IPS DF 6.9 (cell line): ENCODE measurements around the gene GRHL1.
"Not testable (repeated sequence)": the region's sequence is repeated elsewhere in the genome, so short reads cannot be mapped to it uniquely, and the experiment has no call there.

ENCODE experiments used
- DNase-seq: peaks from one replicate; pipeline ENCODE4 v3.0.0-alpha.2; 2013; ENCODE audit warnings: low read depth, low spot score
- H3K27ac ChIP-seq: one replicate; pipeline ENCODE4 v1.5.1; 2013; ENCODE audit warnings: low read length, control low read depth
- H3K27me3 ChIP-seq: 2 replicates; pipeline ENCODE4 v1.6.1; 2013; ENCODE audit warnings: mild to moderate bottlenecking, low read length; ENCODE audit not compliant: control insufficient read depth, insufficient read depth
- H3K36me3 ChIP-seq: 2 replicates; pipeline ENCODE4 v1.6.1; 2013; ENCODE audit warnings: low read length; ENCODE audit not compliant: control insufficient read depth, insufficient read depth
- H3K4me1 ChIP-seq: 2 replicates; pipeline ENCODE4 v1.6.1; 2013; ENCODE audit warnings: low read length; ENCODE audit not compliant: control insufficient read depth, insufficient read depth
- H3K4me3 ChIP-seq: 2 replicates; pipeline ENCODE4 v1.5.1; 2013; ENCODE audit warnings: mild to moderate bottlenecking, low read length
- H3K9me3 ChIP-seq: 2 replicates; pipeline ENCODE4 v1.6.1; 2013; ENCODE audit warnings: low read length, inconsistent platforms; ENCODE audit not compliant: control insufficient read depth, insufficient read depth
- WGBS: extraction: QIAGEN DNeasy Blood & Tissue Kit; methylation state at CpG from one replicate; pipeline ENCODE4 v1.1.7; 2013; ENCODE audit warnings: mixed read lengths, missing lambda C conversion rate; ENCODE audit not compliant: insufficient read length, insufficient coverage; 5-methylcytosine and 5-hydroxymethylcytosine counted together

Gene GRHL1

GRCh38 chr2:9927020-9927419 lies 24.5 kb upstream of the GRHL1 start:
- not testable (repeated sequence) for H3K27me3 ChIP-seq, H3K4me3 ChIP-seq, H3K4me1 ChIP-seq, DNase-seq, H3K36me3 ChIP-seq, H3K9me3 ChIP-seq, H3K27ac ChIP-seq
- no CpG with 5 or more reads among the region's 2 CpGs for WGBS

- Histone ChIP-seq H3K27ac (no peak overlapping the region), H3K4me1 (peaks cover 5% of the 10 kb centered on the region), H3K9me3 (no peaks in the 10 kb centered on the region), H3K36me3 (0 out of 2 replicates have a peak, but pooled peaks cover 6% of the 10 kb centered on the region), H3K4me3 (no peak overlapping the region), H3K27me3 (no peaks in the 10 kb centered on the region)
- no CpG with 5 or more reads among the region's 4 CpGs for WGBS
- DNase-seq, result no peak
Observed at GRCh38 chr2:9937258-9937657, 14.2 kb upstream of the GRHL1 start.

GRCh38 chr2:9937968-9938367 lies 13.5 kb upstream of the GRHL1 start:
- no CpG with 5 or more reads among the region's 9 CpGs for WGBS
- Histone ChIP-seq H3K4me1 (peaks cover 6% of the 10 kb centered on the region), H3K27me3 (no peaks in the 10 kb centered on the region), H3K27ac (no peak overlapping the region), H3K9me3 (no peaks in the 10 kb centered on the region), H3K4me3 (no peak overlapping the region), H3K36me3 (0 out of 2 replicates have a peak, but pooled peaks cover 3% of the 10 kb centered on the region)
- DNase-seq, result no peak

GRCh38 chr2:9939587-9940485 lies 11.7 kb upstream of the GRHL1 start:
- DNase-seq, result no peak
- no peaks in the 10 kb centered on the region for H3K36me3 ChIP-seq
- H3K27ac ChIP-seq, result no peak overlapping the region
- H3K4me1 ChIP-seq, result peaks cover 6% of the 10 kb centered on the region
- no peak overlapping the region for H3K4me3 ChIP-seq
- H3K9me3 ChIP-seq, result no peaks in the 10 kb centered on the region
- no CpG with 5 or more reads among the region's 9 CpGs for WGBS
- H3K27me3 ChIP-seq, result no peaks in the 10 kb centered on the region

GRCh38 chr2:9941196-9941995 lies 10.1 kb upstream of the GRHL1 start:
- Histone ChIP-seq H3K27me3 (no peaks in the 10 kb centered on the region), H3K9me3 (no peaks in the 10 kb centered on the region), H3K4me1 (peaks cover 6% of the 10 kb centered on the region), H3K27ac (no peak overlapping the region), H3K4me3 (no peak overlapping the region), H3K36me3 (no peaks in the 10 kb centered on the region)
- DNase-seq, result no peak
- no CpG with 5 or more reads among the region's 13 CpGs for WGBS

- no peaks in the 10 kb centered on the region for H3K27me3 ChIP-seq
- no peak overlapping the region for H3K27ac ChIP-seq
- H3K36me3 ChIP-seq, result no peaks in the 10 kb centered on the region
- WGBS, result no CpG with 5 or more reads among the region's 6 CpGs
- no peaks in the 10 kb centered on the region for H3K9me3 ChIP-seq
- no peak overlapping the region for H3K4me3 ChIP-seq
- peaks cover 6% of the 10 kb centered on the region for H3K4me1 ChIP-seq
- no peak for DNase-seq
Observed at GRCh38 chr2:9941996-9942390, 9.5 kb upstream of the GRHL1 start.

- Histone ChIP-seq H3K4me3 (no peak overlapping the region), H3K9me3 (no peaks in the 10 kb centered on the region), H3K27me3 (no peaks in the 10 kb centered on the region), H3K4me1 (peaks cover 6% of the 10 kb centered on the region), H3K27ac (no peak overlapping the region), H3K36me3 (no peaks in the 10 kb centered on the region)
- DNase-seq, result no peak
- no CpG with 5 or more reads among the region's 3 CpGs for WGBS
Observed at GRCh38 chr2:9944330-9944758, 7.1 kb upstream of the GRHL1 start.

GRCh38 chr2:9945596-9945995 lies 5.9 kb upstream of the GRHL1 start:
- Histone ChIP-seq H3K27ac (no peak overlapping the region), H3K9me3 (no peaks in the 10 kb centered on the region), H3K4me1 (peaks cover 7% of the 10 kb centered on the region), H3K4me3 (no peak overlapping the region), H3K27me3 (peaks cover 9% of the 10 kb centered on the region), H3K36me3 (no peaks in the 10 kb centered on the region)
- no peak for DNase-seq
- no CpG with 5 or more reads among the region's 7 CpGs for WGBS

- no peaks in the 10 kb centered on the region for H3K36me3 ChIP-seq
- WGBS, result no CpG with 5 or more reads among the region's 7 CpGs
- H3K4me1 ChIP-seq, result peaks cover 7% of the 10 kb centered on the region
- no peak overlapping the region for H3K27ac ChIP-seq
- H3K9me3 ChIP-seq, result no peaks in the 10 kb centered on the region
- peaks cover 9% of the 10 kb centered on the region for H3K27me3 ChIP-seq
- H3K4me3 ChIP-seq, result no peak overlapping the region
- DNase-seq, result no peak
Observed at GRCh38 chr2:9946076-9946475, 5.4 kb upstream of the GRHL1 start.

GRCh38 chr2:9946818-9947217 lies 4.7 kb upstream of the GRHL1 start:
- Histone ChIP-seq H3K27me3 (peaks cover 9% of the 10 kb centered on the region), H3K4me1 (peaks cover 5% of the 10 kb centered on the region; the same call in 1 of the 2 replicates), H3K4me3 (no peak overlapping the region), H3K36me3 (no peaks in the 10 kb centered on the region), H3K27ac (no peak overlapping the region), H3K9me3 (no peaks in the 10 kb centered on the region)
- whole genome bisulfite sequencing, result no CpG with 5 or more reads among the region's 5 CpGs
- DNase-seq, result no peak
